HS-5 (cell line): Measurements from ENCODE around the gene RS1.

Source experiments
- DNase-seq: peaks from one replicate; pipeline ENCODE4 v3.0.0-alpha.2; 2012; ENCODE audit warnings: low read depth

The RS1 gene

GRCh38 chrX:18668071-18668835 lies 3.7 kb downstream of the RS1 start:
- DNase-seq: no peak

- DNase-seq: no peak
These were observed 5.3 kb downstream of the RS1 start for GRCh38 chrX:18666614-18667013.

- no peak for DNase-seq
These were observed 7.0 kb downstream of the RS1 start for GRCh38 chrX:18664947-18665346.

GRCh38 chrX:18661273-18661672 lies 10.6 kb downstream of the RS1 start:
- DNase-seq: no peak

GRCh38 chrX:18654875-18655836 lies 16.8 kb downstream of the RS1 start:
- no peak for DNase-seq

- DNase-seq: no peak
These were observed 19.3 kb downstream of the RS1 start for GRCh38 chrX:18652636-18653035.

GRCh38 chrX:18650662-18651061 lies 21.2 kb downstream of the RS1 start:
- no peak for DNase-seq

- no peak for DNase-seq
These were observed 22.4 kb downstream of the RS1 start for GRCh38 chrX:18649498-18649951.

- no peak for DNase-seq
These were observed 24.3 kb downstream of the RS1 start for GRCh38 chrX:18647621-18648020.

GRCh38 chrX:18643853-18644252 lies 28.1 kb downstream of the RS1 start:
- no peak for DNase-seq

GRCh38 chrX:18643243-18643642 lies 28.7 kb downstream of the RS1 start:
- DNase-seq: no peak

- no peak for DNase-seq
These were observed 31.2 kb downstream of the RS1 start for GRCh38 chrX:18640686-18641085.

- no peak for DNase-seq
These were observed 32.6 kb downstream of the RS1 start for GRCh38 chrX:18639280-18639679.

- no peak for DNase-seq
These were observed 33.5 kb downstream of the RS1 start for GRCh38 chrX:18638398-18638797.

GRCh38 chrX:18630934-18631333 lies 41.0 kb downstream of the RS1 start:
- DNase-seq: no peak

GRCh38 chrX:18624599-18624998 lies 47.3 kb downstream of the RS1 start:
- no peak for DNase-seq

GRCh38 chrX:18620349-18620748 lies 51.6 kb downstream of the RS1 start:
- DNase-seq: no peak

GRCh38 chrX:18619288-18619687 lies 52.6 kb downstream of the RS1 start:
- DNase-seq: no peak

- peak; percentile 54 for DNase-seq
These were observed 54.5 kb downstream of the RS1 start for GRCh38 chrX:18617407-18617750.

- no peak for DNase-seq
These were observed 55.1 kb downstream of the RS1 start for GRCh38 chrX:18616688-18617406.

- DNase-seq: no peak
These were observed 57.8 kb downstream of the RS1 start for GRCh38 chrX:18613930-18614639.

GRCh38 chrX:18607966-18608365 lies 63.9 kb downstream of the RS1 start:
- no peak for DNase-seq
